Measurements from ENCODE around the gene LEKR1. TPM values are rescaled to one million over a fixed set of nuclear protein-coding genes. Genes with fewer than 3 reads are reported as not detected.

Gene LEKR1
- polyA plus RNA-seq, 1 donor from 2014 or later, result 2.7 TPM

DNA sequence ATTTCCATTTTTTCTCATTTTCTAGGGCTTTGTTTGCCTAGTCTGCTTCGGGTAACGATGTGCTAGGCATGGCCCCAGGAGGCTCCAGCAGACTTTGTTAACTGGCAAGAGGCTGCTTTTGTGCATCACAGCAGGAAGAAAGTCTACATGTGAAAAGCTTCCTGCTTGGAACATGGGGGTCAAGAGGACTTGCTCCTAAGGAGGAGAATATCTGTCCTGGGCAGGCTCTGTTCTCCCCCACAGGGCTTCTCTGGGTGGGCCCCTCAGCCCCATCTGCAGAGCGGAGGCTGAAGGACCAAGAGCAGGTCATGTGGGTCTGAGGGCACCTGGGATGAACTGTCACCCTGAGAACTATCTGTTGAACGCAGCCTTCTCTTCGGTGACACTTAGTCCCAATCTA lies 239.0 kb downstream of the LEKR1 start:
- no peaks in the 10 kb centered on the region for H3K27me3 ChIP-seq (ENCODE audit: insufficient read depth, low read depth, low read length)
- H3K9ac ChIP-seq (ENCODE audit: low read length), result no peak overlapping the region
- no peaks in the 10 kb centered on the region for H3F3A ChIP-seq (ENCODE audit: insufficient read depth, low read length, poor library complexity, severe bottlenecking)
- H3K79me2 ChIP-seq (replicated peaks; ENCODE audit: insufficient read depth, low read length), result no peaks in the 10 kb centered on the region
- no peak overlapping the region for H2AFZ ChIP-seq (ENCODE audit: low read depth, low read length)
- H3K4me3 ChIP-seq (ENCODE audit: low read length), result no peak overlapping the region
- no peak overlapping the region for H3K27ac ChIP-seq (ENCODE audit: low read length)
- no peak overlapping the region for H3K4me2 ChIP-seq (ENCODE audit: low read length)
- H3K36me3 ChIP-seq (ENCODE audit: insufficient read depth, low read length), result no peaks in the 10 kb centered on the region
- TF ChIP-seq, protein P1, sequence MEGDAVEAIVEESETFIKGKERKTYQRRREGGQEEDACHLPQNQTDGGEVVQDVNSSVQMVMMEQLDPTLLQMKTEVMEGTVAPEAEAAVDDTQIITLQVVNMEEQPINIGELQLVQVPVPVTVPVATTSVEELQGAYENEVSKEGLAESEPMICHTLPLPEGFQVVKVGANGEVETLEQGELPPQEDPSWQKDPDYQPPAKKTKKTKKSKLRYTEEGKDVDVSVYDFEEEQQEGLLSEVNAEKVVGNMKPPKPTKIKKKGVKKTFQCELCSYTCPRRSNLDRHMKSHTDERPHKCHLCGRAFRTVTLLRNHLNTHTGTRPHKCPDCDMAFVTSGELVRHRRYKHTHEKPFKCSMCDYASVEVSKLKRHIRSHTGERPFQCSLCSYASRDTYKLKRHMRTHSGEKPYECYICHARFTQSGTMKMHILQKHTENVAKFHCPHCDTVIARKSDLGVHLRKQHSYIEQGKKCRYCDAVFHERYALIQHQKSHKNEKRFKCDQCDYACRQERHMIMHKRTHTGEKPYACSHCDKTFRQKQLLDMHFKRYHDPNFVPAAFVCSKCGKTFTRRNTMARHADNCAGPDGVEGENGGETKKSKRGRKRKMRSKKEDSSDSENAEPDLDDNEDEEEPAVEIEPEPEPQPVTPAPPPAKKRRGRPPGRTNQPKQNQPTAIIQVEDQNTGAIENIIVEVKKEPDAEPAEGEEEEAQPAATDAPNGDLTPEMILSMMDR (IDR thresholded peaks at IDR 0.05; ENCODE audit: poor library complexity, severe bottlenecking), result no peak
- TF ChIP-seq, protein P2, sequence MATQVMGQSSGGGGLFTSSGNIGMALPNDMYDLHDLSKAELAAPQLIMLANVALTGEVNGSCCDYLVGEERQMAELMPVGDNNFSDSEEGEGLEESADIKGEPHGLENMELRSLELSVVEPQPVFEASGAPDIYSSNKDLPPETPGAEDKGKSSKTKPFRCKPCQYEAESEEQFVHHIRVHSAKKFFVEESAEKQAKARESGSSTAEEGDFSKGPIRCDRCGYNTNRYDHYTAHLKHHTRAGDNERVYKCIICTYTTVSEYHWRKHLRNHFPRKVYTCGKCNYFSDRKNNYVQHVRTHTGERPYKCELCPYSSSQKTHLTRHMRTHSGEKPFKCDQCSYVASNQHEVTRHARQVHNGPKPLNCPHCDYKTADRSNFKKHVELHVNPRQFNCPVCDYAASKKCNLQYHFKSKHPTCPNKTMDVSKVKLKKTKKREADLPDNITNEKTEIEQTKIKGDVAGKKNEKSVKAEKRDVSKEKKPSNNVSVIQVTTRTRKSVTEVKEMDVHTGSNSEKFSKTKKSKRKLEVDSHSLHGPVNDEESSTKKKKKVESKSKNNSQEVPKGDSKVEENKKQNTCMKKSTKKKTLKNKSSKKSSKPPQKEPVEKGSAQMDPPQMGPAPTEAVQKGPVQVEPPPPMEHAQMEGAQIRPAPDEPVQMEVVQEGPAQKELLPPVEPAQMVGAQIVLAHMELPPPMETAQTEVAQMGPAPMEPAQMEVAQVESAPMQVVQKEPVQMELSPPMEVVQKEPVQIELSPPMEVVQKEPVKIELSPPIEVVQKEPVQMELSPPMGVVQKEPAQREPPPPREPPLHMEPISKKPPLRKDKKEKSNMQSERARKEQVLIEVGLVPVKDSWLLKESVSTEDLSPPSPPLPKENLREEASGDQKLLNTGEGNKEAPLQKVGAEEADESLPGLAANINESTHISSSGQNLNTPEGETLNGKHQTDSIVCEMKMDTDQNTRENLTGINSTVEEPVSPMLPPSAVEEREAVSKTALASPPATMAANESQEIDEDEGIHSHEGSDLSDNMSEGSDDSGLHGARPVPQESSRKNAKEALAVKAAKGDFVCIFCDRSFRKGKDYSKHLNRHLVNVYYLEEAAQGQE (IDR thresholded peaks at IDR 0.05; ENCODE audit: borderline replicate concordance), result no peak
- TF ChIP-seq EP300 (conservative IDR thresholded peaks at IDR 0.05; ENCODE audit: poor library complexity, severe bottlenecking), result no peak
- TF ChIP-seq POLR2AphosphoS5 (IDR thresholded peaks at IDR 0.05), result no peak
- TF ChIP-seq SMC3 (conservative IDR thresholded peaks at IDR 0.05; ENCODE audit: poor library complexity), result no peak
- no peak for TF ChIP-seq TAF1 (IDR thresholded peaks at IDR 0.05; ENCODE audit: low read depth)
- TF ChIP-seq EZH2 (IDR thresholded peaks at IDR 0.05; ENCODE audit: borderline replicate concordance, insufficient read depth, low read length, poor library complexity, severe bottlenecking), result no peak
- TF ChIP-seq RAD21 (conservative IDR thresholded peaks at IDR 0.05), result no peak
- TF ChIP-seq MXI1 (conservative IDR thresholded peaks at IDR 0.05; ENCODE audit: poor library complexity, severe bottlenecking), result no peak
- H3K9me3 ChIP-seq (ENCODE audit: low read length), result no peaks in the 10 kb centered on the region
- H4K20me1 ChIP-seq (ENCODE audit: insufficient read depth), result no peaks in the 10 kb centered on the region
- no peaks in the 10 kb centered on the region for H3K9me2 ChIP-seq (ENCODE audit: insufficient read depth, low read length)

DNA sequence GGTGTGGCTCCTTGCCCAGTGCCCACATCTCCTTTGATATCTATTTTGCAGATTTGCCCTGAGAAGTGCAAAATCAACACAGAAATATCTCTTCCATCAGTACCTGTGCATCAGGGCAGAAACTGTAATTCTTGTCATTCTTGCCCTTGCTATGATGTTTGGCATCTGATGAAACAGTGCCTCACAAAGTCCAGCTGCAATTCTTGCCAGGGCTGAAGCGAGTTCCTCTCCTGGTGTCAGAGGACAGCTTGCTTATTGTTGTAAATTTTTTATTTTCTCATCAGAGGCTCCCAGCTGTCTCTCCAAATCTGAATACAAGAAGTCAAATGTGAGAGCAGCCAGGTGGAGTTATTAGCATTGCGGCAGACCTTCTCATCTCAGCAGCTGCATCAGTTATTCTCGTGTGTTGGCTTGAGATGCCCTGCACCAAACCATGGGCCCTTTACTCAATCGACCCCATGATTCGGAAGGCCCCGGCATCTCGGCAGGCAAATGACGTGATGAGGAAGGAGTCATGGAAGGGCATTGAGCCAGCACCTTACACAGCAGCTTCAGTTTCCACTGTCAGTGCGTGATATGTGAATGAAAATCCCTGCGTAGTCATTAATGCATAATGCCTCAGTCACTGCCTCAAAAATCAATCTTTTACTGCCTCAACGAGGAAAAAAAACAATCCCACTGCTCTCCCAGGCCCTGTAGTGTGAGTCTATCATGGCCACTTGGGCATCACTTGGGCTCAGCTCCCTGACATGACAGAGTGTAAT lies 240.4 kb downstream of the LEKR1 start:
- Histone ChIP-seq H3K36me3 (ENCODE audit: insufficient read depth, low read length) (no peaks in the 10 kb centered on the region), H2AFZ (ENCODE audit: low read depth, low read length) (no peak overlapping the region), H3K27me3 (ENCODE audit: insufficient read depth, low read depth, low read length) (no peaks in the 10 kb centered on the region), H3K9me3 (ENCODE audit: low read length) (no peaks in the 10 kb centered on the region), H4K20me1 (ENCODE audit: insufficient read depth) (no peaks in the 10 kb centered on the region), H3K9ac (ENCODE audit: low read length) (no peak overlapping the region), H3K79me2 (replicated peaks; ENCODE audit: insufficient read depth, low read length) (no peaks in the 10 kb centered on the region), H3K4me2 (ENCODE audit: low read length) (no peak overlapping the region), H3F3A (ENCODE audit: insufficient read depth, low read length, poor library complexity, severe bottlenecking) (no peaks in the 10 kb centered on the region), H3K4me3 (ENCODE audit: low read length) (no peak overlapping the region), H3K9me2 (ENCODE audit: insufficient read depth, low read length) (no peaks in the 10 kb centered on the region), H3K27ac (ENCODE audit: low read length) (no peak overlapping the region)
- TF ChIP-seq SMC3 (conservative IDR thresholded peaks at IDR 0.05; ENCODE audit: poor library complexity) (no peak), TAF1 (IDR thresholded peaks at IDR 0.05; ENCODE audit: low read depth) (no peak), EP300 (conservative IDR thresholded peaks at IDR 0.05; ENCODE audit: poor library complexity, severe bottlenecking) (no peak), MXI1 (conservative IDR thresholded peaks at IDR 0.05; ENCODE audit: poor library complexity, severe bottlenecking) (no peak), EZH2 (IDR thresholded peaks at IDR 0.05; ENCODE audit: borderline replicate concordance, insufficient read depth, low read length, poor library complexity, severe bottlenecking) (no peak), POLR2AphosphoS5 (IDR thresholded peaks at IDR 0.05) (no peak), RAD21 (conservative IDR thresholded peaks at IDR 0.05) (no peak)
- TF ChIP-seq, protein P1 (IDR thresholded peaks at IDR 0.05; ENCODE audit: poor library complexity, severe bottlenecking), result no peak
- TF ChIP-seq, protein P2 (IDR thresholded peaks at IDR 0.05; ENCODE audit: borderline replicate concordance), result no peak

All from neural cell (in vitro differentiated cells).